Lung (tissue), 12 donors: ENCODE data around the gene LTBP1. TPM values are rescaled to one million over a fixed set of nuclear protein-coding genes. Genes with fewer than 3 reads are reported as not detected.

Experiments used
- ATAC-seq: fragments of 200-7000 bp; cut with Tn5 transposase; one replicate; pipeline ENCODE4 v1.9.1; 2020; ENCODE audit warnings: moderate number of reproducible peaks; ENCODE audit not compliant: insufficient read depth, low FRiP score
- DNase-seq, 3 donors: peaks; one replicate each; pipeline ENCODE4 v3.0.0-alpha.2; 2013 to 2017
- H3K27ac ChIP-seq, 2 donors: one replicate each; pipeline ENCODE4 v1.5.1; 2013; ENCODE audit warnings: mild to moderate bottlenecking in 2 of 2, moderate library complexity in 2 of 2, control low read depth in 1 of 2, inconsistent platforms in 1 of 2, low read depth in 1 of 2, low read length in 1 of 2
- H3K27me3 ChIP-seq, 3 donors: one replicate each; pipeline ENCODE4 v1.5.1; 2013; ENCODE audit warnings: low read length in 2 of 3; ENCODE audit not compliant: control insufficient read depth in 3 of 3, insufficient read depth in 3 of 3
- H3K36me3 ChIP-seq, 4 donors: one replicate each; pipeline ENCODE4 v1.5.1; 2013; ENCODE audit warnings: low read length in 4 of 4, mild to moderate bottlenecking in 1 of 4, moderate library complexity in 1 of 4; ENCODE audit not compliant: control insufficient read depth in 4 of 4, insufficient read depth in 4 of 4
- H3K4me1 ChIP-seq, 5 donors: one replicate each; pipeline ENCODE4 v1.5.1; 2013; ENCODE audit warnings: low read length in 5 of 5, mild to moderate bottlenecking in 2 of 5, moderate library complexity in 1 of 5; ENCODE audit not compliant: control insufficient read depth in 5 of 5, insufficient read depth in 5 of 5
- H3K4me3 ChIP-seq: one replicate; pipeline ENCODE4 v1.5.1; 2013; ENCODE audit warnings: mild to moderate bottlenecking, control low read depth, moderate library complexity
- H3K9ac ChIP-seq, 2 donors: one replicate each; pipeline ENCODE4 v1.5.1; 2013; ENCODE audit warnings: low read length in 2 of 2, control low read depth in 1 of 2; ENCODE audit not compliant: insufficient read depth in 1 of 2
- H3K9me3 ChIP-seq, 4 donors: one replicate each; pipeline ENCODE4 v1.5.1; 2013; ENCODE audit warnings: low read length in 3 of 4, mild to moderate bottlenecking in 1 of 4, moderate library complexity in 1 of 4; ENCODE audit not compliant: control insufficient read depth in 4 of 4, insufficient read depth in 3 of 4
- WGBS, 2 donors: extraction: QIAGEN DNeasy Blood & Tissue Kit; methylation state at CpG; one replicate each; pipeline ENCODE4 v1.1.7; 2013; 5-methylcytosine and 5-hydroxymethylcytosine counted together
- polyA plus RNA-seq, 2 donors: library from polyadenylated mRNA; stranded (reverse); fragments of 200-250 nt; gene quantifications; one replicate each; pipeline ENCODE4 v1.2.1, GENCODE V29; 2013
- total RNA-seq, 2 donors: library from RNA; depleted of rRNA in 1 of 2; stranded (reverse); fragments of >200 nt in 1 of 2; gene quantifications; one replicate each; pipeline ENCODE4 v1.2.1, GENCODE V29; 2014 to 2021
- TF ChIP-seq, protein P1 (sequence below): IDR thresholded peaks from 2 replicates; pipeline ENCODE4 v1.5.1; 2012; ENCODE audit warnings: mild to moderate bottlenecking; ENCODE audit errors: control extremely low read depth, extremely low read depth
- donor health status: control.
- donor health status: control.
- donor health status: Bipolar disorder and iron deficiency.
- donor health status: healthy.
- donor health status: DM: yes; HTN: yes; CAD: no.

Gene LTBP1
- total and polyA plus RNA-seq, 4 donors = 8.8 to 57.4 (median 28.6) TPM

DNA sequence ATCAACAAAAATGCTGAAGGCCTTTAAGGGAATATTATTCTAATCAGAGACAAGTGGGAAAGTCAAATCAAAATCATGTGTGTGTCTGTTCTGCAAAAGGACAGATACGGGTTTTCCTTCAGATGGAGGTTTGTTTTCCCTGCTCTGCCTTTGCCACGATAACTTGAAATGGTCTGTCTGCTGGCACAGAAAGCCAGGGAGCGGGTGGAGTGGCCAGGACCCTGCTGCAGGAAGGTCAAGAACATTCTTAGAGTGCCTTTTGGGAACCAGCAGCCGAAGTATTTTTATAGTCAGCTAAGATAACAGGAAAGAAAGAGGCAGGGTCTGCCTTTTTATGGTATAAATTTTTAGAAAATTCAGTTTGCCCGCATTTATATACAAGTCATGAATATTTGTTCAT lies 234.2 kb downstream of the LTBP1 start:
- TF ChIP-seq, protein P1, sequence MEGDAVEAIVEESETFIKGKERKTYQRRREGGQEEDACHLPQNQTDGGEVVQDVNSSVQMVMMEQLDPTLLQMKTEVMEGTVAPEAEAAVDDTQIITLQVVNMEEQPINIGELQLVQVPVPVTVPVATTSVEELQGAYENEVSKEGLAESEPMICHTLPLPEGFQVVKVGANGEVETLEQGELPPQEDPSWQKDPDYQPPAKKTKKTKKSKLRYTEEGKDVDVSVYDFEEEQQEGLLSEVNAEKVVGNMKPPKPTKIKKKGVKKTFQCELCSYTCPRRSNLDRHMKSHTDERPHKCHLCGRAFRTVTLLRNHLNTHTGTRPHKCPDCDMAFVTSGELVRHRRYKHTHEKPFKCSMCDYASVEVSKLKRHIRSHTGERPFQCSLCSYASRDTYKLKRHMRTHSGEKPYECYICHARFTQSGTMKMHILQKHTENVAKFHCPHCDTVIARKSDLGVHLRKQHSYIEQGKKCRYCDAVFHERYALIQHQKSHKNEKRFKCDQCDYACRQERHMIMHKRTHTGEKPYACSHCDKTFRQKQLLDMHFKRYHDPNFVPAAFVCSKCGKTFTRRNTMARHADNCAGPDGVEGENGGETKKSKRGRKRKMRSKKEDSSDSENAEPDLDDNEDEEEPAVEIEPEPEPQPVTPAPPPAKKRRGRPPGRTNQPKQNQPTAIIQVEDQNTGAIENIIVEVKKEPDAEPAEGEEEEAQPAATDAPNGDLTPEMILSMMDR = no peak
- DNase-seq (no peak), ATAC-seq (no peak)
- peaks cover 0 to 6% (median 0%) of the 10 kb centered on the region in 5 donors for H3K4me1 ChIP-seq
- WGBS, 2 donors = 69 to 76% methylated on average over 5 of the region's 5 CpGs
- H3K27me3 ChIP-seq = no peaks in the 10 kb centered on the region
- H3K27ac ChIP-seq = no peak overlapping the region
- H3K4me3 ChIP-seq = no peak overlapping the region
- H3K9me3 ChIP-seq = peaks cover 0 to 3% (median 0%) of the 10 kb centered on the region in 4 donors
- H3K9ac ChIP-seq = no peak overlapping the region
- no peaks in the 10 kb centered on the region for H3K36me3 ChIP-seq

- peaks cover 0 to 3% (median 0%) of the 10 kb centered on the region in 4 donors for H3K9me3 ChIP-seq
- H3K27ac ChIP-seq = no peak overlapping the region
- H3K4me1 ChIP-seq = peaks cover 0 to 6% (median 0%) of the 10 kb centered on the region in 5 donors
- TF ChIP-seq, protein P1 = no peak
- H3K36me3 ChIP-seq = peaks cover 0 to 2% (median 0%) of the 10 kb centered on the region in 4 donors
- H3K4me3 ChIP-seq = no peak overlapping the region
- H3K27me3 ChIP-seq = no peaks in the 10 kb centered on the region
- no peak overlapping the region for H3K9ac ChIP-seq
- 74% methylated on average over 4 of the region's 4 CpGs for WGBS, 2 donors
- DNase-seq = no peak
- no peak for ATAC-seq
Observed at GRCh38 chr2:33181466-33181865, 234.7 kb downstream of the LTBP1 start.

DNA sequence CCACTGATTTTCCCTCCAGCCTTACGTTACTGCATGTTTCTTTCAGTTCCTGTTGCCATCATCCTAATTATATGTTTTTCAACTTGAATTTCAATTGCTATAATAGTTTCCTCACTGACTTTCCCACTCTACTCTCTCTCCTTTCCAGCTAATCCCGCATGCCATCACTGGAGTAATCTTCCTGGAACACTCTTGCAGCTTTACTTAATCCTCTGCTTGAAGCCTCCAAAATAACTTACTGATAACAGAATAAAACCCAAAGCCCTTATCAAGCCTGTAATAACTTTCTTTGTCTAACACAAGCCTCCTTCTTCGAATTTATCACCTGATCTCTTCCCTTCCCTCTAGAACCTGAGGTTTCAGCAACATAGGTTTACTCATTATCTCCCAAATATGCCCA lies 237.3 kb downstream of the LTBP1 start:
- Histone ChIP-seq H3K36me3 (peaks cover 0 to 5% (median 3%) of the 10 kb centered on the region in 4 donors), H3K9me3 (peaks cover 0 to 3% (median 0%) of the 10 kb centered on the region in 4 donors), H3K4me1 (peaks cover 0 to 6% (median 0%) of the 10 kb centered on the region in 5 donors), H3K4me3 (no peak overlapping the region), H3K9ac (no peak overlapping the region), H3K27ac (no peak overlapping the region), H3K27me3 (no peaks in the 10 kb centered on the region)
- DNase-seq (no peak), ATAC-seq (no peak)
- 70 to 87% methylated on average over 3 of the region's 3 CpGs for WGBS, 2 donors
- TF ChIP-seq, protein P1 = no peak

DNA sequence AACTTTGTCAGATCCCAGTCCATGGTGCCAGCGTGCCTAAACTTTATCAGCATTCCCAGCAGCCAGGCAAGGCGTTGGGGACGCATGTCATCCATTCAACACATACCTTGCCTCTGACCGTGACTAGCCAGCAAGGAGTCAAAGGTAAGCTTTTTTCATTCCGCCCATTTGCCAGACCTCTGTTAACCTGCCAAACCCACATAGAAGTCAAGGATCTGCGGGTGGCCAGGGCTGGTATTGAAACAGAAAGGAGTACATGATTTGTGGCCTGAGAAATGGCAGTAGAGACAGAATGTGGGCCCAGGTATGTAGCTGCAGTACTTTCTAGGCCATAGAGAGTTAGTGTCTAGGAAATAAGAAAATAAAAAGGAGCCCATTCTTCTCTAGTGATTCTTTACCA lies 240.2 kb downstream of the LTBP1 start:
- Histone ChIP-seq H3K9me3 (peaks cover 0 to 3% (median 0%) of the 10 kb centered on the region in 4 donors), H3K27ac (no peak overlapping the region), H3K4me1 (peaks cover 0 to 16% (median 7%) of the 10 kb centered on the region in 5 donors), H3K27me3 (no peaks in the 10 kb centered on the region), H3K36me3 (peaks cover 0 to 5% (median 3%) of the 10 kb centered on the region in 4 donors), H3K9ac (no peak overlapping the region), H3K4me3 (no peak overlapping the region)
- no peak for ATAC-seq
- TF ChIP-seq, protein P1 = no peak
- DNase-seq = no peak
- WGBS, 2 donors = 81% methylated on average over 6 of the region's 6 CpGs
